Activated gamma-delta T cell treated with anti-CD3 and anti-CD28 coated beads, Interleukin-2, amount 50 U/mL, for 16 hours (primary cell): Measurements from ENCODE around the gene ZNF385D.

Experiments
- DNase-seq: peaks from one replicate; pipeline ENCODE4 v3.0.0-alpha.2; 2020; ENCODE audit warnings: low read depth

Gene ZNF385D

GRCh38 chr3:21747966-21748555, 2.9 kb downstream of the ZNF385D start:
- no peak for DNase-seq

- DNase-seq = no peak
These were observed 3.6 kb downstream of the ZNF385D start for GRCh38 chr3:21747376-21747775.

- DNase-seq = no peak
These were observed 5.0 kb downstream of the ZNF385D start for GRCh38 chr3:21745966-21746365.

DNA sequence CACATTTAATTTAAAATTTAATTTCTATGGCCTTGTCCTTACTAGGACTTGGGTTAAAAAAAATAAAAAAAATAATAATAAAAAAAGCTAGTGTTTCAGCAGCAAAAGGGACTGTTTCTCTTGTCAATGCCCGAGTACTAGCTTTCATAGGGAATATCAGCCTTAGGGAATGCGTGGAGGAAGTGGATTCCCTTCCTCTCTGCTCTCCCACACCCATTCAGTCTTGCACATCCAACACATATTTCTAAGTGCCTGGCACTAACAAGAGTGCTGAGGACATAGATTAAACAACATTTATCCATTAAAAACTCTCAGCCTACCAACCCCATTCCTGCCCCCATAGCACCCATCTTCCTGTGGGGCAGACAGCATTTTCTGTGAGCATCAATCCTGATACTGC, 6.2 kb downstream of the ZNF385D start:
- no peak for DNase-seq

GRCh38 chr3:21738935-21739702, 11.9 kb downstream of the ZNF385D start:
- no peak for DNase-seq

DNA sequence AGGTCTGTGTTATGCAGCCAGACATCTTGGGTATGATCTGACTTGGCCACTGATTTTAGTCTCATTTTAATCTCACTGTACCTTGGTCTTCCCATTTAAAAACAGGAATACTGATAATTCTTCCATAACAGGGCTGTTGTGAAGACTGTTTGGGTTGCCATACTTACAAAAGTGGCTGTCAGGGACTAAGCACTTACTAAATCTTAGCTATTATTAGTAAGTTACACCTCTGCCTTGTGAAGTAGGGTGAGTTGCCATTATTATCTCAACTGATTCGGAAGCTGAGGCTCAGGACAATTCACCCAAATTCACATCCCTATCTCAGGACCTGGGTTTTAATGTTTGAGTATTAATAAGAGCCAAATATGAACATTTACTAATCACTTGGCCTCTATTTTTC, 12.7 kb downstream of the ZNF385D start:
- DNase-seq = no peak

- no peak for DNase-seq
These were observed 16.3 kb downstream of the ZNF385D start for GRCh38 chr3:21734746-21735145.

DNA sequence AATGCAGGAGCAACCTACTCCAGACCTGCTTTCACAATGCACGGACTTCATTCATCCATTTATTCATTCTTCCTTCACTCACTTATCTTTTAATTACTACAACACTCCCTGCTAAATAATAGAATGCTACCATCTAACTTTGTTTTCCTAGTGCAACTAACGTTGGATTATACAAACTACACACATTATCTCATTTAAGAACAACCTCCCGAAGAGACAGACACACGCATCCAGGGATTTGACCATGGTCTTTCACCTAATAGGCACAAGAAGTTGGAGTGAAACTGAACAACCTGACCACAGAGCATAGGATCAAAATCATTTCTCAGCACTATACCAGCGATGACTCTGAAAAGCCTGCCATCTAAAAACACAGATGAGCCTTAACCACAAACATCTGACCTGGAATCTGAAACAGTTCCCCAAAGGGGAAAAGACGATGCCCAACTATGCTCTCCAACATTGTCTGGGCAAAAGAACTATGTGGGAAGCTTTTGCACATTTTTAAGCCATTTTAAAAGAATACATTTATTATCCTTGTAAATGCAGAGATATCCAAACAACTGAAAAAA, 21.0 kb downstream of the ZNF385D start:
- DNase-seq = no peak

DNA sequence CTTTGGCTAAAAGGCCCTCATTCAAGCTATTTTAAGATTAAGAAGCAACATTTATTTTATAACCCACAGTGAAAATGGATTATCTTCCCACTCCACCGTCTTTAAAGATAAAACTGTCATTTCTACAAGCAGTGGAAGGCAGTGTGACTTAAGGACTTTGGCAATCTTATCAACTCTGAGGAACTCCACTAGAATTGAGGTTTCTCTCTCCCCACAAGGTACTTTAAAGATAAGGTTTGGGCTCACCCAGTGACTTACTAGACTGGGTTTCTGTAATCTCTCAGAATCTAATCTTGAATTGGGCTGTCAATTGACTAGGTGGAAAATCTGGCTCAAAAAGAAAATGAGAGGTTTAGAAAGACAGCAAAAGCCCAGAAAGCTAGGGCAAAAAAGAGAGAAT, 21.7 kb downstream of the ZNF385D start:
- DNase-seq = no peak

DNA sequence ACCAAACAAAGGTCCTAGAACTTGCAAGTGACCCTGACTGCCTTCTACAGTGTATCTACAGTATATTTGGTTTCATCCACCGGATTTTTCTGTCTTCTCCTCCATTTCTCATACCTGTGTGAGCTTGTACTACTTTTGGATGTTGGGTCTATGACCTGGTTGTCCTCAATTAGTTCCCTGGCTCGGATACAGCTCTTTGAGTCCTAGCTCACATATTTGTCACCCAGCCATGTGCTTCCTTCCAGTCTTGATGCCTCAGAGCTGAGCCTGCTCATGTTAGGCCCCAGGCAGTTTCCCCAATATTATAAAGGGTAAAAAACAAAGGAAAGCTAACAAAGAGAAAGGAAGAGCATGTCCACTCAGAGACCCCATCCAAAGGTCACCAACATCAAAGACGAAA, 28.2 kb downstream of the ZNF385D start:
- DNase-seq = no peak

GRCh38 chr3:21722301-21722700, 28.7 kb downstream of the ZNF385D start:
- DNase-seq = no peak

DNA sequence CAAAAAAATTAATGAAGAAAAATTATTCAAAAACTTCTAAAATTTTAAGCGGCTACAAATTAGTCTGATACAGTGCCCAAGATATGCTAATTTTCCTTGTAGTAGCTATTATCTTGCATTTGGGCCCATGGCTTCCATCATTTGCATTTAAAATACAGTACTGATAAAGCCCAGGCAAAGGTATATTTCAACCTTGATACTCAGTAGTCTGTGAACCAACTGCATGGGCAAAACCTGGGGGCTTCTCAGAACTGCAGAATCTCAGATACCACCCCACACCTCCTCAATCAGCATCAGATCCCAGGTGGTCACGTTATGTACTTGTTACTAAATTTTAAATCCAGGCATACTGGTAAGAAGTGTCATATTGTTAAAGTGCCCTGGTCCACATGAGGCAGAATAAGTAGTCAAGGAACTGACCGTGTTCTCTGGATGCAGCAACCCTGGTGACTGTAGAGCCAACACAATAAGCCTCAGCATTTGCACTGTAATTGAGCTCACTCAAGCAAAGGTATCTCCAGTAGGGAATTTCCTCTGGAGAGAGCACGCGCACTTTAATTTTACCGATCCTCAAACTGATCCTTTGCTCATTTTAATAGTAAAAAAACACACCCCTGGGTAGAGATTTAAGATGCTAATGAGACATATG, 31.9 kb downstream of the ZNF385D start:
- no peak for DNase-seq

- no peak for DNase-seq
These were observed 32.7 kb downstream of the ZNF385D start for GRCh38 chr3:21718161-21718765.

DNA sequence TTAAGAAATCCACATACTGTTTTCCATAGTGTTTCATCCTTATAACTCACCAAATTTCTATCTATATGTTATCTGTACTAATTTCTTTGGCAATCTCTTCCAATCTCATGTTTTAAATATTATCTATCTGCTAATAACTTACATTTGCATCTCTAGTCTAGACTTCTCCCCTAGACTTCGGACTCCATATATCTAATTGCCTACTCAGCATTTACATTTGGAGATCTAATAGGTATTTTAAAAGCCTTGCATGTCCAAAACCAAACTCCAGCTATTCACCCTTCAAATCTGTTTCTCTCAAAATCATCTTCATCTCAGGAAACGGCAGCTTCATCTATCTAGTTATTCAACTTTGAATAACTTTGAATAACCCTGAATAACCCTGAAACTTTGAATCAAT, 35.3 kb downstream of the ZNF385D start:
- no peak for DNase-seq

DNA sequence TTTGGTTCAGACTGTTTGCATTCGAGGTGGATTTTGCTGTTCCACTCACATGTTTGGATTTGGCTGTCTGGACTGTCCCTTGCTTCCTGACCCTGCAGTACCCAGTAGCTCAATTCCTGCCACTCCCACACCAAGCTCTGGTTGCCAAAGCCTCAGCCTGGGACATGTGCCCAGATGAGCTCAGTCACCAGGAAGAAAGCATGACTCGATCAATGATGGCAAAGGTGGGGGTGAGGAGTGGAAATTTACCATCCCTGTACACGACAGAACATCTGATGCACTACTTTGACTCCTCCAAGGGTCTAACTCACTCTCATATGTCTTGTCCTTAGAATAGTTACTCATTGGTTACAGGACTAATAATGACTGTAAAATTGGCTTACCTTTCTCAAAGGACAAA, 45.2 kb downstream of the ZNF385D start:
- DNase-seq = no peak

DNA sequence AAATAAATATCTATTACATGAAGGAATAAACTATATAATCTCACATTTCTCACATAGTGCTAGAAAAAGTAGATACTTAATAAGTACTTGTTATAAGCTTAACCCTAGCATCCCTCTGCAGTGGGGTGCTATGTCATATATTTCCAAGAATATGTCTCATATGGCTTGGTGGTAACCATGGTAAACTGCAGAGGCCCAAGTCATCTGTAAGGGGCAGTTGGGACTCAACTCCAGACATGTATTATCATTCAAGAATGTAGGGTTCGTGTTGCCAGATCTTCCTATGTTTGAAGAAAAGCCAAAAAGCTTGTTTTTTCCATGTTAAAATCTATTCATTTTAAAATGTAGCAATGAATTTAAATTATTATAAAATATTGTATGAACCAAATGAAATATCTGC, 46.2 kb downstream of the ZNF385D start:
- DNase-seq = no peak

GRCh38 chr3:21703291-21703690, 47.7 kb downstream of the ZNF385D start:
- no peak for DNase-seq

DNA sequence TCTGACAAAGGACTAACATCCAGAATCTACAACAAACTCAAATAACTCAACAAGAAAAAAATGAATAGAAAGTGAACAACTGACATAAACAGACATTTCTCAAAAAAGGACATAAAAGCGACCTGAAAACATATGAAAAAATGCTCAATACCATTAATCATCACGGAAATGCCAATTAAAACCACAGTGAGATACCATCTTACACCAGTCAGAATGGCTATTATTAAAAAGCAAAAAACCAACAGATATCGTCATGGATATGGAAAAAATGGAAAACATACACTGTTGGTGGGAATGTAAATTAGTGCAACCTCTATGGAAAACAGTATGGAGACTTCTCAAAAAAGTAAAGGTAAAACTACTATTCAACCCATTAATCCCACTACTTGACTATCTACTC, 53.3 kb downstream of the ZNF385D start:
- no peak for DNase-seq

GRCh38 chr3:21694506-21694905, 56.5 kb downstream of the ZNF385D start:
- DNase-seq = no peak

DNA sequence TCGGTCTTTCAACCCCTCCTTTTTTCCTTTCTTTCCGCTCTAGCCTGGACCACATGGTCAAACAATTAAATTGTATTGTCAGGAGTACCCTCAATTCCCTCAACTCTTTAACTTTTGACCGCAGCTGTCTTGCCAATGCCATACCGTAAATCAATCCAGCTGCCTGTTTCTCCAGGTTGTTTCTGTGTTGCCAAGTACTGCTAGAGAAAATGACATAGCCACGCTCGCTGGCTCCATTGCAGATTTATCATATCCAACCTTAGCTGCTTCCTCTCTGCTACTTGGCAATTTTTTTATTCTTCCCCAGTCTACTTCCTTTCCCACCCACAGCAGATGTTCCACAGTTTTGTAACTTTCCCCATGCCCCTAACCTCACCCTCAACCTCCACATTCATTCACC, 60.0 kb downstream of the ZNF385D start:
- no peak for DNase-seq

DNA sequence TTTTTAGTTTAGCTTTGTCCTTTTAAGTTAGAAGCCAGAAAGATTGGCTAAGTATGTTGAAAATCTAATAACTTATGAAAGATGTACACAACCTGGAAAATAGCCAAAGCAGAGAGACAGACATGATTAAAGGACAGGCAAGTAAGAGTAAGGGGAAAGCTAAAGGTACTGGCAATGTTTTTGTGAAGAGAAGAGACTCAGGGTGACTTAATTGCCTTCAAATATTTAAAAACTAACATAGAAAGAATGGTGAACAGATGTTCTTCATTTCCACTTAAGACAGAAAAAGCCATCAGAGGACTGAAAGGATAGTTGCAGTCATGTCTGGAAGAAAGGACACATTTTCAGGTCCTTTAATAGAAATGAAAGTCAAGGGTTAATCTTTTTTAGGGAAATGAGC, 68.8 kb downstream of the ZNF385D start:
- no peak for DNase-seq

DNA sequence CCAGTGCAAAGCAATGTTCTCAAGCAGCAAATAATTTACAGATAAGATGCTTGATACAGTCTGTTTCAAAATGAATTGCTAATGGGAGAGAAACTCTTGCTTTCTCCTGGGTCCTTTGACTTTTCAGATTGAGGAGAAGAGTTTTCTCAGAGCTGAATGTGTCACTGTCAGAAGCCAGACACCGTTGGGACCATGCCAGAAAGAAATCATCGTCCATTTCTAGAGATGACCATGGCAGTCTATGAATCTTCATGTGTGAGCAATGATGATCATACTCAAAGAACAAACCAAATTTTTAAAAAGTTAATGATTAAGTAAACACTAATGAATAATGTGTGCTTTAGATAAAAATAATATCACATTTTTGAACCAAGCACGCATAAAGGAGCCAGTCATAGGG, 77.6 kb downstream of the ZNF385D start:
- DNase-seq = no peak

- DNase-seq = no peak
These were observed 78.7 kb downstream of the ZNF385D start for GRCh38 chr3:21672303-21672702.
